Measurements from ENCODE around the gene PPM1F. TPM values are rescaled to one million over a fixed set of nuclear protein-coding genes. Genes with fewer than 3 reads are reported as not detected.

The PPM1F gene
- total RNA-seq, 1 experiment from 2014 or later, result 21.1 TPM

DNA sequence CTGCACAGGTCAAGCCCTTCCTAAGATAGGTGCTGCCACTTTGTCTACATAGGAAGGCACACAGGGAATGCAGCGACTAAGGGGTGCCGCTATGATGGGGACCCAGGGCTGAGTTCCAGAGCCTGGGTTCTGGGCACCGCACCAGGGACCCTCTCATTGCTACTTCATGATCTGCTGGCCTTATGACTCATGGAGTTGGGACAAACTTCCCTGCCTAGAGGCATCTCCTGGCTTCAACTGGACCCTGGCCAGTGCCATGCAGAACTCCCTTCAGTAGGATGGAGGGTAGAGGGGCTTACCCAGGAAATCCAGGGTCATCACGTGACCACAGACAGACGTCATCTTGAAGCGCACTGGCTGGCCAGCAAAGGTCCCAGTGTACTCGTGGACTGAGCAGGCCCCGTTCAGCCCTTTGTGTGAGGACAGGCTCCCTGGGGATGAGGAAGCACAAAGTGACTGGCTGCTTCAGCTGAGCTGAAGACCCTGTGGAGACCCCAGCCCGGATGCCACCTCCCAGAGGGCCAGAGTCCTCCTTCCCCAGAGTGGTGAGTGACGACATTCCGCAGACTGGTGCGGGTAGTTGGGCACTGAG is 21.5 kb upstream of the PPM1F start:
- Histone ChIP-seq H3K4me1 (ENCODE audit: insufficient read depth, low read length) (no peaks in the 10 kb centered on the region), H3T11ph (ENCODE audit: low read length) (no peak overlapping the region), H4K5ac (ENCODE audit: insufficient read length, low read depth, low read length) (no peak overlapping the region), H3K27me3 (ENCODE audit: insufficient read depth, low read length) (no peaks in the 10 kb centered on the region; the same call in 1 of the 2 replicates), H3K4me2 (ENCODE audit: insufficient read depth, insufficient read length, low read length) (no peak overlapping the region), H3K18ac (ENCODE audit: insufficient read length, low read depth, low read length) (no peak overlapping the region), H2BK120ac (ENCODE audit: low read depth, low read length, poor library complexity, severe bottlenecking) (no peak overlapping the region), H2BK5ac (ENCODE audit: insufficient read length, low read length) (no peak overlapping the region), H3K56ac (ENCODE audit: insufficient read length, low read depth, low read length) (no peak overlapping the region), H4K91ac (ENCODE audit: insufficient read length, low read depth, low read length) (no peak overlapping the region), H3K23ac (ENCODE audit: insufficient read length, low read depth, low read length) (no peak overlapping the region), H3K14ac (ENCODE audit: insufficient read depth, low read length) (no peak overlapping the region), H2AK5ac (ENCODE audit: insufficient read length, low read length) (no peak overlapping the region), H4K8ac (replicated peaks; ENCODE audit: insufficient read length, low read depth, low read length) (no peak overlapping the region), H3K23me2 (ENCODE audit: insufficient read length, low read depth, low read length, poor library complexity, severe bottlenecking) (no peaks in the 10 kb centered on the region), H3K9ac (ENCODE audit: extremely low read depth, insufficient read length, low read length) (no peak overlapping the region), H3K4ac (ENCODE audit: low read depth, low read length) (no peak overlapping the region), H2BK20ac (ENCODE audit: low read depth, low read length, poor library complexity, severe bottlenecking) (no peak overlapping the region), H3K9me3 (ENCODE audit: control insufficient read depth, low read depth, low read length) (no peaks in the 10 kb centered on the region), H3K79me2 (ENCODE audit: insufficient read depth, low read length) (no peaks in the 10 kb centered on the region), H4K20me1 (ENCODE audit: control insufficient read depth, insufficient read depth, insufficient read length) (no peaks in the 10 kb centered on the region), H2BK15ac (ENCODE audit: low read depth, low read length) (no peak overlapping the region), H3K27ac (ENCODE audit: insufficient read length, low read depth, low read length) (no peak overlapping the region), H2BK12ac (ENCODE audit: insufficient read length, low read depth, low read length) (no peak overlapping the region), H2AFZ (ENCODE audit: low read length) (no peak overlapping the region), H3K79me1 (ENCODE audit: insufficient read depth, low read depth, low read length, poor library complexity, severe bottlenecking) (no peaks in the 10 kb centered on the region)
- Mint-ChIP-seq H3K27ac (no peak overlapping the region), H3K36me3 (ENCODE audit: insufficient read depth in 1 of 3, low read depth in 3 of 3) (peaks cover 32 to 69% (median 63%) of the 10 kb centered on the region in 3 experiments; a peak in 6 of 7 replicates), H3K4me1 (no peaks in the 10 kb centered on the region), H3K9me3 (no peaks in the 10 kb centered on the region), H3K27me3 (ENCODE audit: low read depth) (peaks cover 2% of the 10 kb centered on the region), H3K4me3 (no peak overlapping the region)
- WGBS (ENCODE audit: extremely low coverage, insufficient read length, low lambda C conversion rate), result no CpG with 5 or more reads among the region's 12 CpGs
- TF ChIP-seq, protein P1, sequence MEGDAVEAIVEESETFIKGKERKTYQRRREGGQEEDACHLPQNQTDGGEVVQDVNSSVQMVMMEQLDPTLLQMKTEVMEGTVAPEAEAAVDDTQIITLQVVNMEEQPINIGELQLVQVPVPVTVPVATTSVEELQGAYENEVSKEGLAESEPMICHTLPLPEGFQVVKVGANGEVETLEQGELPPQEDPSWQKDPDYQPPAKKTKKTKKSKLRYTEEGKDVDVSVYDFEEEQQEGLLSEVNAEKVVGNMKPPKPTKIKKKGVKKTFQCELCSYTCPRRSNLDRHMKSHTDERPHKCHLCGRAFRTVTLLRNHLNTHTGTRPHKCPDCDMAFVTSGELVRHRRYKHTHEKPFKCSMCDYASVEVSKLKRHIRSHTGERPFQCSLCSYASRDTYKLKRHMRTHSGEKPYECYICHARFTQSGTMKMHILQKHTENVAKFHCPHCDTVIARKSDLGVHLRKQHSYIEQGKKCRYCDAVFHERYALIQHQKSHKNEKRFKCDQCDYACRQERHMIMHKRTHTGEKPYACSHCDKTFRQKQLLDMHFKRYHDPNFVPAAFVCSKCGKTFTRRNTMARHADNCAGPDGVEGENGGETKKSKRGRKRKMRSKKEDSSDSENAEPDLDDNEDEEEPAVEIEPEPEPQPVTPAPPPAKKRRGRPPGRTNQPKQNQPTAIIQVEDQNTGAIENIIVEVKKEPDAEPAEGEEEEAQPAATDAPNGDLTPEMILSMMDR (conservative IDR thresholded peaks at IDR 0.05), result no peak
- no peak for DNase-seq

Measured in H9 (cell line).